Measurements from ENCODE around the gene HMX1.

Gene HMX1

GRCh38 chr4:8821151-8821950 lies 50.3 kb downstream of the HMX1 start:
- TF ChIP-seq CTCF (IDR thresholded peaks at IDR 0.05; ENCODE audit: low read depth, low read length), result no peak
- Histone ChIP-seq H3K9me3 (ENCODE audit: severe bottlenecking) (no peaks in the 10 kb centered on the region), H3K27ac (no peak overlapping the region), H3K27me3 (ENCODE audit: insufficient read depth, low read depth, severe bottlenecking) (no peaks in the 10 kb centered on the region), H3K36me3 (no peaks in the 10 kb centered on the region), H3K4me3 (ENCODE audit: low read depth, low read length) (no peak overlapping the region)
- no peak for DNase-seq

DNA sequence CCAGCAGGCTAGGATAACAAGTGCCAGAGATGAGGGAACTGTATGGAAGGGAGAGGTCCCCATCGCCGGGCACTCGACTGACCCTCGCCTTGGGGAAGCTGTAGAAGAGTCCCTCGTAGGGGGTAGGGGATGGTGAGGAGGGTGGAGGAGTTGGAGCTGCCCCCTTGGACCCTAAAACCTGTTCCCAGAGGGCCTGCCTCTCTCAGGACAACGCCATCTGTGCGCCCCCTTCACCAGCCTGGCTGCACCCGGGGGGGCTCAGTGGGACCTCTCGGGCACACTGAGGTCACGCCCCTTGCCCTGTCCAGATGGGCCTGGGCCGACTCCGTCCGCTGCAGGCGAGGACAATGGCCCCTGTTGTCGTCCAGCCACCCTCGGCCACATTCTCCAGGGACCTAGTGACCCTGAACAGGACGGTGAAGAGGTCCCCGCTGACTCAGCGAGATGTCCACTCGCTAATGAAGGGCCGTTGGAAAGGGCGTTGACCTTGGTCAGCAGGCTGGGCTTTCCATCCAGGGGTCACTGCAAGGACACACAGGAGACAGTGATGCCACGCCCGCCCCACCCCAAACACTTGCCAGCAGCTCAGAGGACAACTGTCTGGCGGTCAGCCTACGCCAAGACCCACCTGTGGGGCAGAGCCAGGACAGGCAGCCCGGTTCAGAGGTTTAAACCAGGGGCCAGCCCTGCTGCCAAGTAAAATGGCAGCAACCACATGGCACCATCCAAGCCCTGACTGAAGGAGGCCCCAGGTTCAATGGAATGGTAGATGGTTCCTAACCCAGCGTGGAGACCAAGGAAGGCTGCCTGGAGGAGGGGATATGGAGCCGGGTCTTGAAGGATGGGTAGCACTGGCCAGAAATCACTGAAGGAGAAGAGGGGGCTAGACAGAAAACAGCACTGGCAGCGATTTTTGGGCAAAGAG lies 51.2 kb downstream of the HMX1 start:
- H3K4me3 ChIP-seq (ENCODE audit: low read depth, low read length), result no peak overlapping the region
- no peaks in the 10 kb centered on the region for H3K9me3 ChIP-seq (ENCODE audit: severe bottlenecking)
- H3K27me3 ChIP-seq (ENCODE audit: insufficient read depth, low read depth, severe bottlenecking), result no peaks in the 10 kb centered on the region
- no peaks in the 10 kb centered on the region for H3K36me3 ChIP-seq
- DNase-seq, result no peak
- no peak for TF ChIP-seq CTCF (IDR thresholded peaks at IDR 0.05; ENCODE audit: low read depth, low read length)
- H3K27ac ChIP-seq, result no peak overlapping the region

DNA sequence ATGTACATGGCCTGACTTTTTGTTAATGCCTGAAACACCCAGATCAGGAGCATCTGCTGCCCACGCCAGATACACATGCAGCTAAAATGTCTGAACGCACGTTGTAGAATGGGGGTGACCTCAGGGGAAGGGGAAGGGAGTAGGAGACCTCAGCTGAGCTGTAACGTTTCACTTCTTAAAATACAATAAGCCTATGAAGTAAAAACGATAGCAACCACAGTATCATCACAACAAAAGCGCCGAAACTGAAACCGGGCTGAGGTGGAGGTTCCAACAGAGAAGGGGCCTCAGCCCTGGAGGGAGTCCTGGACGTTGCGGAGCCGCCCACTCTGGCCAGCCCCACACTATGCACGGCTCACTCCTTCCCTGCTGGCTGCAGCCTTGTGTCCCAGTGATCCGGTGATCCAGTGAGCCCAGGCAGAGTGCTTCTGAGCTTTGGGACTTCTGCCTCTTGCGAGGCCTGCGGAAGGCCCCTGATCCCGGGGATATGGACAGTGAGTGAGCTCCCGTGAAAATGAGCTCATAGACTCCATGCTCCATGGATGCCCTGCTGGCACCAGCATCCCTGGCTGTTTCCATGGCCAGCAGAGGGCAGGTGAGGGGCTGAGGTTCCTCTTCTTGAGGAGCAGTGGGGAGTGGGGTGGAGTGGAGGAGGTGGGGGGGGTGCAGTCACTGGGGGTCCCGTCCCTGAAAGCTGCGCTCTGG lies 52.0 kb downstream of the HMX1 start:
- peak; percentile 59 for TF ChIP-seq CTCF (IDR thresholded peaks at IDR 0.05; ENCODE audit: low read depth, low read length)
- no peak for DNase-seq

DNA sequence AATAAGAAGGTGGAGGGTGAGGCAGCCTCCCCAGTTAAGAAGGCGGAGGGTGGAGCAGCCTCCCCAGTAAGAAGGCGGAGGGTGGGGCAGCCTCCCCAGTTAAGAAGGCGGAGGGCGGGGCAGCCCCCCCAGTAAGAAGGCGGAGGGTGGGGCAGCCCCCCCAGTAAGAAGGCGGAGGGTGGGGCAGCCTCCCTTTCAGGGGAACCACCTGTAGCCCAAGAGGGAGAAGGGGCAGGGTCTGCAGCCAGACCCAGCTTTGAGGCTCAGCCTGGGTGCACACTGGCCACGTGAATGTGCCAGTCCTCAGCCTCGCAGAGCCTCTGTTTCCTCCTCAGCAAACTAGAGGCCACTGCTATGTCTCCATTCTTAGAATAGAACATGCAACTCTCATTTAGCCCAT lies 52.6 kb downstream of the HMX1 start:
- no peaks in the 10 kb centered on the region for H3K9me3 ChIP-seq (ENCODE audit: severe bottlenecking)
- H3K4me3 ChIP-seq (ENCODE audit: low read depth, low read length), result no peak overlapping the region
- no peak for TF ChIP-seq CTCF (IDR thresholded peaks at IDR 0.05; ENCODE audit: low read depth, low read length)
- no peaks in the 10 kb centered on the region for H3K36me3 ChIP-seq
- H3K27me3 ChIP-seq (ENCODE audit: insufficient read depth, low read depth, severe bottlenecking), result no peaks in the 10 kb centered on the region
- DNase-seq, result no peak
- H3K27ac ChIP-seq, result no peak overlapping the region

More for the DNA sequence above, 52.0 kb downstream of the HMX1 start:
- Histone ChIP-seq H3K27ac (no peak overlapping the region), H3K4me3 (ENCODE audit: low read depth, low read length) (no peak overlapping the region), H3K9me3 (ENCODE audit: severe bottlenecking) (no peaks in the 10 kb centered on the region), H3K27me3 (ENCODE audit: insufficient read depth, low read depth, severe bottlenecking) (no peaks in the 10 kb centered on the region), H3K36me3 (no peaks in the 10 kb centered on the region)

DNA sequence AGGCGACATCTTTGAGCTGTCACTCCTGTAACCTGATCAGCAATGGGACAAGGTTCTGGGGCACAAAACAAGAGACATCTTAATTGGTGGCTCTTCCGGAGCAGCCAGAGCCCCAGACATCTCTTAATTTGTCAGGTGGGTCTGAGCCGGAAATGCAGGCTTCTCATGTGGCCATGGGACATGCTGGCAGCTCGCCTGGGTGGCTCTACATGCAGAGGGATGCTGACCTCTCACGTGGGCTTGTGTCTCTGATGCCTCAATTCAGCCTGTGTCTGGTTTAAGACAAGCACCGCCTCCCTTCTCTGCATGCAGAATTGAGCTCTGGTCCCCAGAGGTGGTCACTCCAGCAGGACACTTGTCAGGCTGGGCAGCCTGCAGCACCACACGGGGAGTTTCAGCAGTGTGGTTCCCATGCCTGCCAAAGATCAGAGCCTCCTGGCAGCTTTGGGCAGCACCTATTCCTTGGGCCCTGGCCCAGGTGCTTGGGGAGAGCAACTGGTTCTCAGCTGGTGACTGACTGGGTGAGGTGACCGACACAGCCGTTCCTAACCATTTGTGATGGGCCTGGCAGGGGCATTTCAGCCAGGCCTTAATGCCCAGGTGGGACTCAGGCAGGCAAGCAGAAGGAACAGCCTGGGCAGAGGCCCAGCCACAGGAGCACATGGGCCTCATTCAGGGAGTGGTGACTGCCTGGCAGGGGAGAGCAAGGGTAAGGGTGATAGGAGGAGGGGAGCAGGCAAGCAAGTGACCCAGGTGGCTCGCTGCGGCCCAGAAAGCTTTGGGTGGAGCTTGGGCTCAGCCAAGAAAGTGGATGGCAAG lies 53.4 kb downstream of the HMX1 start:
- DNase-seq, result no peak
- no peak for TF ChIP-seq CTCF (IDR thresholded peaks at IDR 0.05; ENCODE audit: low read depth, low read length)

More for the DNA sequence above, 53.4 kb downstream of the HMX1 start:
- no peaks in the 10 kb centered on the region for H3K9me3 ChIP-seq (ENCODE audit: severe bottlenecking)
- H3K27ac ChIP-seq, result no peak overlapping the region
- H3K4me3 ChIP-seq (ENCODE audit: low read depth, low read length), result no peak overlapping the region
- H3K36me3 ChIP-seq, result no peaks in the 10 kb centered on the region
- H3K27me3 ChIP-seq (ENCODE audit: insufficient read depth, low read depth, severe bottlenecking), result no peaks in the 10 kb centered on the region
